IMR-90 (cell line): ENCODE results near the gene VWA7. TPM values are rescaled to one million over a fixed set of nuclear protein-coding genes. Genes with fewer than 3 reads are reported as not detected.
A peak's percentile ranks its signal among the peaks of the same experiment; 100 is the strongest.

Source experiments
- ATAC-seq: fragments of 200-7000 bp; cut with Tn5 transposase; 2 replicates; pipeline ENCODE4 v1.9.1; 2020; ENCODE audit warnings: low read depth, mild to moderate bottlenecking, moderate library complexity
- BruUV-seq: library from RNA; stranded (reverse); fragments of 400-500 nt; replicated peaks from 2 replicates; lab custom pipeline; 2021; lab: Mats Ljungman, UMichigan
- CTCF ChIA-PET: fragments of 300-600 bp; formaldehyde crosslinking; extraction: SDS; loops from one replicate; lab custom pipeline; 2021; ENCODE audit warnings: antibody characterized with exemption; lab: Yijun Ruan, JAX
- POLR2A ChIA-PET: fragments of 300-600 bp; sonication (Branson Sonifier 250); formaldehyde crosslinking; loops from one replicate; lab custom pipeline; 2022; ENCODE audit warnings: antibody characterized with exemption; ENCODE audit not compliant: unreplicated experiment; lab: Charles Lee
- DNase-seq: peaks from one replicate; pipeline ENCODE4 v3.0.0; 2013
- H2AFZ ChIP-seq: replicated peaks from 2 replicates; pipeline ENCODE3; 2013; ENCODE audit warnings: low read length, mild to moderate bottlenecking; ENCODE audit not compliant: poor library complexity
- H2AK5ac ChIP-seq: 2 replicates; pipeline ENCODE4 v1.6.1; 2013; ENCODE audit warnings: low read depth, low read length, inconsistent platforms
- H2AK9ac ChIP-seq: replicated peaks from 2 replicates; pipeline ENCODE3; 2013; ENCODE audit warnings: mild to moderate bottlenecking, low read depth, low read length, moderate library complexity; ENCODE audit not compliant: poor library complexity
- H2BK120ac ChIP-seq: 2 replicates; pipeline ENCODE4 v1.6.1; 2013; ENCODE audit warnings: low read depth, low read length, inconsistent platforms
- H2BK15ac ChIP-seq: 3 replicates; pipeline ENCODE4 v1.6.1; 2013; ENCODE audit warnings: low read depth, low read length, inconsistent platforms
- H2BK20ac ChIP-seq: 2 replicates; pipeline ENCODE4 v1.6.1; 2013; ENCODE audit warnings: low read depth, mild to moderate bottlenecking, inconsistent platforms, low read length, moderate library complexity
- H2BK5ac ChIP-seq: 2 replicates; pipeline ENCODE4 v1.6.1; 2013; ENCODE audit warnings: mild to moderate bottlenecking, low read depth, low read length, inconsistent platforms; ENCODE audit not compliant: poor library complexity, severe bottlenecking
- H3K14ac ChIP-seq: replicated peaks from 2 replicates; pipeline ENCODE4 v1.6.1; 2013; ENCODE audit warnings: low read depth, low read length, inconsistent platforms
- H3K18ac ChIP-seq: 2 replicates; pipeline ENCODE4 v1.6.1; 2013; ENCODE audit warnings: low read depth, low read length, control low read depth
- H3K23ac ChIP-seq: 2 replicates; pipeline ENCODE4 v1.6.1; 2013; ENCODE audit warnings: low read depth, low read length, inconsistent platforms
- H3K27ac ChIP-seq: 2 replicates; pipeline ENCODE4 v1.5.1; 2013; ENCODE audit warnings: mild to moderate bottlenecking, control low read depth, low read length; ENCODE audit not compliant: insufficient read depth
- H3K27me3 ChIP-seq: 2 replicates; pipeline ENCODE4 v1.6.1; 2013; ENCODE audit warnings: low read length; ENCODE audit not compliant: control insufficient read depth, insufficient read depth
- H3K36me3 ChIP-seq: 2 replicates; pipeline ENCODE4 v1.6.1; 2013; ENCODE audit warnings: low read length, mixed read lengths; ENCODE audit not compliant: control insufficient read depth, insufficient read depth
- H3K4ac ChIP-seq: 2 replicates; pipeline ENCODE4 v1.6.1; 2013; ENCODE audit warnings: low read depth, low read length, inconsistent platforms
- H3K4me1 ChIP-seq: 2 replicates; pipeline ENCODE4 v1.6.1; 2013; ENCODE audit warnings: low read length, mixed read lengths; ENCODE audit not compliant: control insufficient read depth, insufficient read depth
- H3K4me2 ChIP-seq: 2 replicates; pipeline ENCODE4 v1.6.1; 2013; ENCODE audit warnings: low read depth, mild to moderate bottlenecking, control low read depth, low read length, moderate library complexity
- H3K4me3 ChIP-seq: 2 replicates; pipeline ENCODE4 v1.5.1; 2013; ENCODE audit warnings: low read depth, mild to moderate bottlenecking, control low read depth, low read length, moderate library complexity; ENCODE audit not compliant: insufficient read depth
- H3K56ac ChIP-seq: 2 replicates; pipeline ENCODE4 v1.6.1; 2013; ENCODE audit warnings: low read length, inconsistent platforms; ENCODE audit not compliant: insufficient read depth; ENCODE audit errors: extremely low read depth
- H3K79me1 ChIP-seq, 2 experiments: 2 replicates each; pipeline ENCODE4 v1.6.1; 2013; ENCODE audit warnings: low read length in 2 of 2, inconsistent platforms in 1 of 2, low read depth in 1 of 2
- H3K9ac ChIP-seq: 2 replicates; pipeline ENCODE4 v1.6.1; 2013; ENCODE audit warnings: low read depth, low read length, control low read depth
- H3K9me1 ChIP-seq: 2 replicates; pipeline ENCODE4 v1.6.1; 2013; ENCODE audit warnings: low read length, inconsistent platforms; ENCODE audit not compliant: insufficient read depth
- H3K9me3 ChIP-seq: 2 replicates; pipeline ENCODE4 v1.6.1; 2013; ENCODE audit warnings: low read length; ENCODE audit not compliant: control insufficient read depth, insufficient read depth
- H4K20me1 ChIP-seq: 2 replicates; pipeline ENCODE4 v1.6.1; 2013; ENCODE audit warnings: low read length, inconsistent platforms; ENCODE audit not compliant: insufficient read depth
- H4K5ac ChIP-seq: 2 replicates; pipeline ENCODE4 v1.6.1; 2013; ENCODE audit warnings: mild to moderate bottlenecking, low read depth, low read length, control low read depth
- H4K8ac ChIP-seq, 2 experiments: 2 replicates each; pipeline ENCODE4 v1.6.1; 2013; ENCODE audit warnings: low read depth in 2 of 2, low read length in 2 of 2, control low read depth in 1 of 2, inconsistent platforms in 1 of 2
- H4K91ac ChIP-seq: 2 replicates; pipeline ENCODE4 v1.6.1; 2013; ENCODE audit warnings: low read depth, low read length, inconsistent platforms; ENCODE audit not compliant: insufficient read depth
- BHLHE40 ChIP-seq: fragments of 150-350 bp; IDR thresholded peaks from 2 replicates; pipeline ENCODE4 v1.6.1; 2016; ENCODE audit warnings: mild to moderate bottlenecking, low read depth, low read length
- CEBPB ChIP-seq: IDR thresholded peaks from 2 replicates; pipeline ENCODE4 v1.6.1; 2012; ENCODE audit warnings: low read depth, low read length, improper control_type of control experiment
- CHD1 ChIP-seq: IDR thresholded peaks from 2 replicates; pipeline ENCODE4 v1.6.1; 2012; ENCODE audit warnings: low read depth, low read length, improper control_type of control experiment
- ELK1 ChIP-seq: fragments of 150-350 bp; IDR thresholded peaks from 2 replicates; pipeline ENCODE4 v1.6.1; 2016; ENCODE audit warnings: low read depth, mild to moderate bottlenecking, low read length, moderate library complexity, borderline replicate concordance
- FOS ChIP-seq: fragments of 150-350 bp; IDR thresholded peaks from 2 replicates; pipeline ENCODE4 v1.6.1; 2016; ENCODE audit warnings: low read depth, low read length
- MAFK ChIP-seq: IDR thresholded peaks from 2 replicates; pipeline ENCODE4 v1.6.1; 2012; ENCODE audit warnings: low read depth, low read length, improper control_type of control experiment
- MAZ ChIP-seq: IDR thresholded peaks from 2 replicates; pipeline ENCODE4 v1.6.1; 2012; ENCODE audit warnings: low read depth, mild to moderate bottlenecking, low read length, improper control_type of control experiment, moderate library complexity, borderline replicate concordance
- MXI1 ChIP-seq: IDR thresholded peaks from 2 replicates; pipeline ENCODE4 v1.6.1; 2012; ENCODE audit warnings: low read depth, mild to moderate bottlenecking, low read length, moderate library complexity, borderline replicate concordance
- NFE2L2 ChIP-seq: fragments of 150-350 bp; IDR thresholded peaks from 2 replicates; pipeline ENCODE4 v1.6.1; 2016; ENCODE audit warnings: low read depth, mild to moderate bottlenecking, low read length
- POLR2A ChIP-seq: IDR thresholded peaks from 2 replicates; pipeline ENCODE4 v1.6.1; 2012; ENCODE audit warnings: mild to moderate bottlenecking, low read depth, low read length
- RAD21 ChIP-seq: IDR thresholded peaks from 2 replicates; pipeline ENCODE4 v1.6.1; 2012; ENCODE audit warnings: low read length, improper control_type of control experiment
- RCOR1 ChIP-seq: IDR thresholded peaks from 2 replicates; pipeline ENCODE4 v1.6.1; 2012; ENCODE audit warnings: mild to moderate bottlenecking, low read length, improper control_type of control experiment; ENCODE audit not compliant: insufficient replicate concordance
- RFX5 ChIP-seq: IDR thresholded peaks from 2 replicates; pipeline ENCODE4 v1.8.0; 2012; ENCODE audit warnings: low read depth, mild to moderate bottlenecking, low read length, moderate library complexity
- SMC3 ChIP-seq: fragments of 150-350 bp; IDR thresholded peaks from 2 replicates; pipeline ENCODE4 v1.6.1; 2016; ENCODE audit warnings: low read depth, mild to moderate bottlenecking, antibody characterized with exemption, low read length, moderate library complexity
- WGBS, 2 experiments: methylation state at CpG; one replicate each; pipeline versions ENCODE4 v1.1.5 to v1.1.7; 2013; ENCODE audit warnings: missing lambda C conversion rate in 2 of 2; ENCODE audit not compliant: insufficient read length in 1 of 2; ENCODE audit errors: extremely low coverage in 2 of 2; 5-methylcytosine and 5-hydroxymethylcytosine counted together
- dilution Hi-C: fragments of 300-500 bp; cut with HindIII; formaldehyde crosslinking; loops from one replicate; pipeline ENCODE4 v1.14.3; 2018; ENCODE audit warnings: low sequenced_read_pairs; ENCODE audit not compliant: unreplicated experiment
- in situ Hi-C: fragments of 300-500 bp; cut with MboI; formaldehyde crosslinking; loops from 3 replicates; pipeline ENCODE4 v1.14.3; 2019; ENCODE audit warnings: low sequenced_read_pairs, inconsistent platforms, mixed read lengths
- intact Hi-C: fragments of 100-400 bp; cut with micrococcal nuclease; formaldehyde crosslinking; loops from 2 replicates; pipeline ENCODE4 v1.10.0; 2022
- polyA plus RNA-seq, 3 experiments: library from polyadenylated mRNA; depleted of rRNA; stranded (reverse); fragments of >200 nt; gene quantifications; 2 replicates each; pipeline ENCODE4 v1.2.3, GENCODE V29; 2012; ENCODE audit warnings: low replicate concordance in 1 of 3
- total RNA-seq: library from RNA; depleted of rRNA; stranded (reverse); fragments of >200 nt; gene quantifications from 2 replicates; pipeline ENCODE4 v1.2.3, GENCODE V29; 2012

Gene VWA7
- total and polyA plus RNA-seq, 2 of the 4 experiments (the other 2 are of a cell fraction): under 0.01 to 1.4 TPM

GRCh38 chr6:31752739-31753319 is 24.3 kb downstream of the VWA7 start (continued):
- TF ChIP-seq RFX5: no peak

- H2BK120ac ChIP-seq: no peak overlapping the region
- no peak overlapping the region for H4K5ac ChIP-seq
- TF ChIP-seq RCOR1: no peak
- no peak for TF ChIP-seq FOS
- TF ChIP-seq ELK1: no peak
- TF ChIP-seq MXI1: no peak
- no peak for TF ChIP-seq NFE2L2
- TF ChIP-seq RAD21: no peak
- no peak for TF ChIP-seq MAFK
- no peak for TF ChIP-seq CHD1
- TF ChIP-seq MAZ: no peak
- no peak for TF ChIP-seq BHLHE40
- TF ChIP-seq POLR2A: no peak
- TF ChIP-seq CEBPB: no peak
- no peak for TF ChIP-seq SMC3
- TF ChIP-seq RFX5: no peak
- H3K27me3 ChIP-seq: no peaks in the 10 kb centered on the region
- H4K91ac ChIP-seq: no peak overlapping the region
- no peak overlapping the region for H3K23ac ChIP-seq
- H4K20me1 ChIP-seq: peaks cover 3% of the 10 kb centered on the region; the same call in 1 of the 2 replicates
- H3K9ac ChIP-seq: no peak overlapping the region
- H3K27ac ChIP-seq: no peak overlapping the region
- H2BK15ac ChIP-seq: no peak overlapping the region
- no peak overlapping the region for H2AK5ac ChIP-seq
- peaks cover 5% of the 10 kb centered on the region for H3K4me1 ChIP-seq
- 60% methylated on average over 4 of the region's 7 CpGs; no CpG with 5 or more reads in 1 of the 2 experiments for WGBS, 2 experiments
- dilution Hi-C loops (no loop called here), in situ Hi-C loops (no loop called here), intact Hi-C loops (no loop called here)
- H2AK9ac ChIP-seq: no peak overlapping the region
- no peak overlapping the region for H2BK20ac ChIP-seq
- H3K56ac ChIP-seq: no peak overlapping the region
- H3K4ac ChIP-seq: no peak overlapping the region
- H3K79me1 ChIP-seq: 0 out of 4 replicates have a peak, but pooled peaks cover 0 to 12% of the 10 kb centered on the region in 2 experiments
- H3K4me3 ChIP-seq: no peak overlapping the region
- H3K14ac ChIP-seq: no peak overlapping the region
- POLR2A ChIA-PET: no interaction called here
- CTCF ChIA-PET: interaction anchor here (0.6 to 1.3 kb wide), 2 partner anchors 19 to 20 kb away, joined by 3 read pairs; no protein-coding TSS in a partner anchor
- H3K36me3 ChIP-seq: no peaks in the 10 kb centered on the region; the same call in 1 of the 2 replicates
- H3K4me2 ChIP-seq: no peak overlapping the region
- ATAC-seq: no peak
- H2BK5ac ChIP-seq: no peak overlapping the region
- no peak overlapping the region for H3K18ac ChIP-seq
- no TSS peak for BruUV-seq
- H3K9me1 ChIP-seq: peaks cover 6% of the 10 kb centered on the region
- H3K9me3 ChIP-seq: no peaks in the 10 kb centered on the region
- H2AFZ ChIP-seq: no peak overlapping the region
- peak; percentile 66 for DNase-seq
- H4K8ac ChIP-seq: no peak overlapping the region
Measured at GRCh38 chr6:31750411-31751022, 26.6 kb downstream of the VWA7 start.
